Measurements from ENCODE around the gene AK3.
"Not testable (repeated sequence)": the region's sequence is repeated elsewhere in the genome, so short reads cannot be mapped to it uniquely, and the experiment has no call there.

Gene AK3

GRCh38 chr9:4781408-4781807 is 40.4 kb upstream of the AK3 start:
- TF ChIP-seq CTCF (IDR thresholded peaks at IDR 0.05), result no peak
- Histone ChIP-seq H3K4me3 (ENCODE audit: low read depth in 1 of 2, low read length in 1 of 2) (no peak overlapping the region), H3K9me3 (no peaks in the 10 kb centered on the region), H3K36me3 (no peaks in the 10 kb centered on the region), H3K27me3 (no peaks in the 10 kb centered on the region), H3K4me1 (ENCODE audit: control insufficient read depth in 1 of 2, insufficient read depth in 1 of 2, low read depth in 1 of 2, low read length in 1 of 2) (peaks cover 8 to 9% of the 10 kb centered on the region in 2 experiments), H3K27ac (no peak overlapping the region)

GRCh38 chr9:4780651-4781050 is 39.6 kb upstream of the AK3 start:
- no peak for TF ChIP-seq CTCF (IDR thresholded peaks at IDR 0.05)
- Histone ChIP-seq H3K4me3 (ENCODE audit: low read depth in 1 of 2, low read length in 1 of 2) (no peak overlapping the region), H3K27me3 (no peaks in the 10 kb centered on the region), H3K9me3 (no peaks in the 10 kb centered on the region), H3K4me1 (ENCODE audit: control insufficient read depth in 1 of 2, insufficient read depth in 1 of 2, low read depth in 1 of 2, low read length in 1 of 2) (peaks cover 8 to 9% of the 10 kb centered on the region in 2 experiments), H3K36me3 (no peaks in the 10 kb centered on the region), H3K27ac (no peak overlapping the region)

GRCh38 chr9:4774958-4775357 is 34.0 kb upstream of the AK3 start:
- not testable (repeated sequence) for H3K4me1 ChIP-seq (ENCODE audit: control insufficient read depth in 1 of 2, insufficient read depth in 1 of 2, low read depth in 1 of 2, low read length in 1 of 2); H3K4me3 ChIP-seq (ENCODE audit: low read depth in 1 of 2, low read length in 1 of 2); H3K27me3 ChIP-seq; H3K27ac ChIP-seq; H3K9me3 ChIP-seq; H3K36me3 ChIP-seq

- no peak overlapping the region for H3K4me3 ChIP-seq (ENCODE audit: low read depth in 1 of 2, low read length in 1 of 2)
- H3K27me3 ChIP-seq, result no peaks in the 10 kb centered on the region
- H3K36me3 ChIP-seq, result no peaks in the 10 kb centered on the region
- H3K4me1 ChIP-seq (ENCODE audit: control insufficient read depth in 1 of 2, insufficient read depth in 1 of 2, low read depth in 1 of 2, low read length in 1 of 2), result no peaks in the 10 kb centered on the region
- no peak overlapping the region for H3K27ac ChIP-seq
- no peaks in the 10 kb centered on the region for H3K9me3 ChIP-seq
- TF ChIP-seq CTCF (IDR thresholded peaks at IDR 0.05), result no peak
These were observed 33.2 kb upstream of the AK3 start for GRCh38 chr9:4774209-4774608.

GRCh38 chr9:4771788-4772187 is 30.8 kb upstream of the AK3 start:
- no peak for TF ChIP-seq CTCF (IDR thresholded peaks at IDR 0.05)
- Histone ChIP-seq H3K27ac (no peak overlapping the region), H3K9me3 (no peaks in the 10 kb centered on the region), H3K36me3 (no peaks in the 10 kb centered on the region), H3K27me3 (no peaks in the 10 kb centered on the region), H3K4me1 (ENCODE audit: control insufficient read depth in 1 of 2, insufficient read depth in 1 of 2, low read depth in 1 of 2, low read length in 1 of 2) (no peaks in the 10 kb centered on the region), H3K4me3 (ENCODE audit: low read depth in 1 of 2, low read length in 1 of 2) (no peak overlapping the region)

GRCh38 chr9:4769321-4770080 is 28.5 kb upstream of the AK3 start:
- Histone ChIP-seq H3K27me3 (no peaks in the 10 kb centered on the region), H3K36me3 (no peaks in the 10 kb centered on the region), H3K27ac (no peak overlapping the region), H3K4me3 (ENCODE audit: low read depth in 1 of 2, low read length in 1 of 2) (no peak overlapping the region), H3K9me3 (no peaks in the 10 kb centered on the region), H3K4me1 (ENCODE audit: control insufficient read depth in 1 of 2, insufficient read depth in 1 of 2, low read depth in 1 of 2, low read length in 1 of 2) (no peaks in the 10 kb centered on the region)
- no peak for TF ChIP-seq CTCF (IDR thresholded peaks at IDR 0.05)
